Measurements from ENCODE around the gene ARL15. TPM values are rescaled to one million over a fixed set of nuclear protein-coding genes. Genes with fewer than 3 reads are reported as not detected.

Gene ARL15
- total RNA-seq, 1 donor from 2014 or later, result 74.4 TPM

GRCh38 chr5:54178207-54178606 lies 132.2 kb downstream of the ARL15 start:
- intact Hi-C loops (cut with DNase I), result no loop called here
- Histone ChIP-seq H3K4me1 (peaks cover 8% of the 10 kb centered on the region), H3K4me3 (no peak overlapping the region), H3K36me3 (no peaks in the 10 kb centered on the region), H3K27ac (no peak overlapping the region), H3K27me3 (no peaks in the 10 kb centered on the region), H3K9me3 (no peaks in the 10 kb centered on the region)
- TF ChIP-seq POLR2A (IDR thresholded peaks at IDR 0.05), result no peak
- no peak for TF ChIP-seq CTCF (IDR thresholded peaks at IDR 0.05)
- no peak for TF ChIP-seq POLR2AphosphoS5 (IDR thresholded peaks at IDR 0.05; ENCODE audit: insufficient read depth in 1 of 2, low read depth in 1 of 2)
- DNase-seq (ENCODE audit: extremely low spot score in 2 of 2), result no peak

- Histone ChIP-seq H3K4me3 (no peak overlapping the region), H3K9me3 (no peaks in the 10 kb centered on the region), H3K36me3 (no peaks in the 10 kb centered on the region), H3K4me1 (peaks cover 8% of the 10 kb centered on the region), H3K27me3 (no peaks in the 10 kb centered on the region), H3K27ac (no peak overlapping the region)
- DNase-seq (ENCODE audit: extremely low spot score in 2 of 2), result no peak
- TF ChIP-seq POLR2A (IDR thresholded peaks at IDR 0.05) (no peak), CTCF (IDR thresholded peaks at IDR 0.05) (no peak), POLR2AphosphoS5 (IDR thresholded peaks at IDR 0.05; ENCODE audit: insufficient read depth in 1 of 2, low read depth in 1 of 2) (no peak)
- intact Hi-C loops (cut with DNase I), result no loop called here
Measured at GRCh38 chr5:54177058-54177457, 133.3 kb downstream of the ARL15 start.

- no peak for TF ChIP-seq POLR2AphosphoS5 (IDR thresholded peaks at IDR 0.05; ENCODE audit: insufficient read depth in 1 of 2, low read depth in 1 of 2)
- TF ChIP-seq POLR2A (IDR thresholded peaks at IDR 0.05), result no peak
- no peak for TF ChIP-seq CTCF (IDR thresholded peaks at IDR 0.05)
- no peak overlapping the region for H3K4me3 ChIP-seq
- no peak overlapping the region for H3K27ac ChIP-seq
- intact Hi-C loops (cut with DNase I), result no loop called here
- H3K4me1 ChIP-seq, result peaks cover 8% of the 10 kb centered on the region
- H3K36me3 ChIP-seq, result no peaks in the 10 kb centered on the region
- DNase-seq (ENCODE audit: extremely low spot score in 2 of 2), result no peak
- no peaks in the 10 kb centered on the region for H3K9me3 ChIP-seq
- no peaks in the 10 kb centered on the region for H3K27me3 ChIP-seq
Measured at GRCh38 chr5:54176066-54176830, 134.1 kb downstream of the ARL15 start.

DNA sequence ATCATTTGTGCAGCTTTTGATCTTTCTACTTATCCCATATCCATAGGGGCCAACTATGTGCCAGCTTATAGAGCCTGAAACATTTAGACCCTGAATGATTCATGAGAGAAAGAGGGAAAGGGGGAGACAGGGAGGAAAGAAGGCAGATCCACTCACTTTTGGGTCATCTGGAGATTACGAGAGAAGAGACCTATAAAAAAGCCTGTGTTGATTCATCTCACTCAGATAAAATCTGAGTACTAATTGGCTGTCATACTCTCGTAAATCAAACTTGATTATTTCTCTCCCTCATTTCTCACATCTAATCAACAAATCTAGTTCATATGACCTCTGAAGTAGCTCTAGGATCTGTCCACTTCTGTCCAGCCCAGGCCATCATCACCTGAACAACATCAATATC lies 137.1 kb downstream of the ARL15 start:
- Histone ChIP-seq H3K9me3 (no peaks in the 10 kb centered on the region), H3K4me1 (peaks cover 8% of the 10 kb centered on the region), H3K4me3 (no peak overlapping the region), H3K27ac (no peak overlapping the region), H3K27me3 (no peaks in the 10 kb centered on the region), H3K36me3 (no peaks in the 10 kb centered on the region)
- no peak for DNase-seq (ENCODE audit: extremely low spot score in 2 of 2)
- TF ChIP-seq POLR2AphosphoS5 (IDR thresholded peaks at IDR 0.05; ENCODE audit: insufficient read depth in 1 of 2, low read depth in 1 of 2) (no peak), POLR2A (IDR thresholded peaks at IDR 0.05) (no peak), CTCF (IDR thresholded peaks at IDR 0.05) (no peak)
- intact Hi-C loops (cut with DNase I), result no loop called here

DNA sequence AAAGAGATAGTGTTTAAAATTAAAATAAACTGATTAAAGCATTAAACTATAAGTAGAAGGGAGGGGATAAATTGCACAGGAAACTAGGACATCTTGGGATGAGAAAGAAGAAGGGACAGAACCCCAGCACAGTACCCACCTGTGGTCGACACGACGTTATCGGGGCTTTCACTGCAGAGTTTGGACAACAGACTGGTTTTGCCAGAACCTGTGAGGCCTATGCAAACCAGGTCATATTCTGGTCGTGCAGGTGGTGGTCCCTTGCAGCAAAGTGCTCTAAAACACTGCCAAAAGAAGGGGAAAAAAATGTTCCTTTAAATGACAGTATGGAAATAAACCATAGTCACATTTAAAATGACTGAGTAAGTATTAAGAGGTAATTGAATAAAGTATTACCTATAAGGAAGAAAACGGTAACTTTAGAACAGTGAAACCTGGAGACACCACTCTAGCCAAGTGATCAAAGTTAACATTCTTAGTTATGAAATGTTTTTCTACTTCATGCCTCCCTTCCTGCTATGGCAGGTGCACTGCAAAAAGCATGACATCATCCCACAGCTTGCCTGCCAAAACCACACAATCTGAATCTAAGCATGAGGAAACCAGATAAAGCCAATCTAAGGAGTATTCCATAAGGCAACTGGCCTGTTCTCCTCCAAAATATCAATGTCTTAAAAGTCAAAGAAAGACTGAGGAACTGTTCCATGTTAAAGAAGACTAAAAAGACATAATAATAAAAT lies 138.6 kb downstream of the ARL15 start:
- no peak overlapping the region for H3K4me3 ChIP-seq
- H3K4me1 ChIP-seq, result peaks cover under 1% of the 10 kb centered on the region
- H3K27me3 ChIP-seq, result no peaks in the 10 kb centered on the region
- no peak for DNase-seq (ENCODE audit: extremely low spot score in 2 of 2)
- H3K9me3 ChIP-seq, result no peaks in the 10 kb centered on the region
- TF ChIP-seq CTCF (IDR thresholded peaks at IDR 0.05) (no peak), POLR2AphosphoS5 (IDR thresholded peaks at IDR 0.05; ENCODE audit: insufficient read depth in 1 of 2, low read depth in 1 of 2) (no peak), POLR2A (IDR thresholded peaks at IDR 0.05) (no peak)
- H3K36me3 ChIP-seq, result no peaks in the 10 kb centered on the region
- no peak overlapping the region for H3K27ac ChIP-seq
- intact Hi-C loops (cut with DNase I), result no loop called here

Measured in vagina (tissue), 2 donors.